ENCODE results near the gene CDK9. TPM values are rescaled to one million over a fixed set of nuclear protein-coding genes. Genes with fewer than 3 reads are reported as not detected.
A peak's percentile ranks its signal among the peaks of the same experiment; 100 is the strongest.

CDK9 gene
- total RNA-seq, 6 experiments from 2014 or later, result 49.4 to 107 (median 54.5) TPM

DNA sequence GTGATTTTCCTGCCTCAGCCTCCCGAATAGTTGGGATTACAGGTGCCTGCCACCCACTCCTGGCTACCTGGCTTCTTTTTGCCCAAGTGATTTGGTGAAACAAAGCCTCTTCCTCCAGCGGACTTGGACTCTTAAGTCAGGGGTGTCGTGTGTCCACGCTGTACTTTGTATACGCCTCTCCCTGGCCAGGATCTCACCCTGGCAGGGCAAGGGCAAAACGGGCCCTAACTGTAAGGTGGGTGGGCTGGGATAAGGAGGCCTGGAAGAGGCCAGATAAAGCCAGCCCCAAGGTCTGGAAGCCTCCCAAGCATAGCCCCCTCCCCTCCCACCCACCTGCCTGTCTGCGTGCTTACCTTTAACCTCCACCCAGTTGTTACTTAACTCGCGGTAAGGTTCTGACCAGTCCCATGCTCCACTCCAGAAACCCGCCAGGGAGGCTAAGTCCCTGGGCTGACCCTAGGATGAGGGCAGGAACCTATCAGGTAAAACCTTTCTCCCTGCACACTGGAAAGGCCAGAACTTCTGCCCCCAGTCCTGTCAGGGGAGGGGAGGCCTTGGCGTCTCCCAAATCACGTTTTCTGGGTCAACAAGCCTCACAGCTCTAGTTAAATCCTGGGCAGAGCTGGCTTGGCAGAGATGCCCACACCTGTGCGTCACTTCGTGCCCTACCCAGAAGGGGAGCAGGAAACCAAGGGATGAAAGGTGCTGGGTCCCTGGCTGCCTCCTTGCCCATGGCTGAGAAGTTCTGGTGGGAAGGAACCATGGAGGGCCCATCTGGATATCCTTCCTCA is 8.4 kb downstream of the CDK9 start:
- ATAC-seq (peak; percentile 42 to 67 (median 52)), DNase-seq (peak; percentile 73 to 94 (median 93))
- WGBS (ENCODE audit: insufficient coverage, low coverage, low lambda C conversion rate, missing lambda C conversion rate), result 31% methylated on average over 9 of the region's 14 CpGs
- Histone ChIP-seq H3K27ac (peak overlapping the region; percentile 70 to 98 (median 83)), H3K4me3 (peak overlapping the region in 1 of 3 donors; percentile 31), H3K4me1 (peaks cover 0 to 93% (median 48%) of the 10 kb centered on the region in 4 donors), H3K9me3 (no peaks in the 10 kb centered on the region), H3K36me3 (peaks cover 2 to 22% (median 12%) of the 10 kb centered on the region in 4 donors), H3K27me3 (no peaks in the 10 kb centered on the region)
- intact Hi-C loops (cut with DNase I), result no loop called here
- TF ChIP-seq POLR2A (IDR thresholded peaks at IDR 0.05), result peak; percentile 24
- TF ChIP-seq, protein P1, sequence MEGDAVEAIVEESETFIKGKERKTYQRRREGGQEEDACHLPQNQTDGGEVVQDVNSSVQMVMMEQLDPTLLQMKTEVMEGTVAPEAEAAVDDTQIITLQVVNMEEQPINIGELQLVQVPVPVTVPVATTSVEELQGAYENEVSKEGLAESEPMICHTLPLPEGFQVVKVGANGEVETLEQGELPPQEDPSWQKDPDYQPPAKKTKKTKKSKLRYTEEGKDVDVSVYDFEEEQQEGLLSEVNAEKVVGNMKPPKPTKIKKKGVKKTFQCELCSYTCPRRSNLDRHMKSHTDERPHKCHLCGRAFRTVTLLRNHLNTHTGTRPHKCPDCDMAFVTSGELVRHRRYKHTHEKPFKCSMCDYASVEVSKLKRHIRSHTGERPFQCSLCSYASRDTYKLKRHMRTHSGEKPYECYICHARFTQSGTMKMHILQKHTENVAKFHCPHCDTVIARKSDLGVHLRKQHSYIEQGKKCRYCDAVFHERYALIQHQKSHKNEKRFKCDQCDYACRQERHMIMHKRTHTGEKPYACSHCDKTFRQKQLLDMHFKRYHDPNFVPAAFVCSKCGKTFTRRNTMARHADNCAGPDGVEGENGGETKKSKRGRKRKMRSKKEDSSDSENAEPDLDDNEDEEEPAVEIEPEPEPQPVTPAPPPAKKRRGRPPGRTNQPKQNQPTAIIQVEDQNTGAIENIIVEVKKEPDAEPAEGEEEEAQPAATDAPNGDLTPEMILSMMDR (IDR thresholded peaks at IDR 0.05), result no peak

- ATAC-seq, result peak; percentile 52 to 77 (median 68)
- Histone ChIP-seq H3K27me3 (no peaks in the 10 kb centered on the region), H3K36me3 (peaks cover 0 to 3% (median 0%) of the 10 kb centered on the region in 4 donors), H3K4me1 (peaks cover 0 to 87% (median 40%) of the 10 kb centered on the region in 4 donors), H3K4me3 (no peak overlapping the region), H3K27ac (peak overlapping the region; percentile 82 to 98 (median 82)), H3K9me3 (no peaks in the 10 kb centered on the region)
- 13% methylated on average over 8 of the region's 8 CpGs for WGBS (ENCODE audit: insufficient coverage, low coverage, low lambda C conversion rate, missing lambda C conversion rate)
- TF ChIP-seq, protein P1 (IDR thresholded peaks at IDR 0.05), result no peak
- no peak for TF ChIP-seq POLR2A (IDR thresholded peaks at IDR 0.05)
- peak; percentile 83 to 94 (median 92) for DNase-seq
- intact Hi-C loops (cut with DNase I), result no loop called here
Measured at GRCh38 chr9:127796225-127796813, 10.5 kb downstream of the CDK9 start.

GRCh38 chr9:127796852-127797370 is 11.1 kb downstream of the CDK9 start:
- intact Hi-C loops (cut with DNase I), result no loop called here
- Histone ChIP-seq H3K27me3 (no peaks in the 10 kb centered on the region), H3K9me3 (no peaks in the 10 kb centered on the region), H3K4me3 (no peak overlapping the region), H3K4me1 (peaks cover 3 to 87% (median 41%) of the 10 kb centered on the region in 4 donors), H3K36me3 (no peaks in the 10 kb centered on the region), H3K27ac (peak overlapping the region; percentile 82 to 98 (median 82))
- DNase-seq (no peak), ATAC-seq (no peak)
- TF ChIP-seq, protein P1 (IDR thresholded peaks at IDR 0.05), result no peak
- TF ChIP-seq POLR2A (IDR thresholded peaks at IDR 0.05), result no peak
- WGBS (ENCODE audit: insufficient coverage, low coverage, low lambda C conversion rate, missing lambda C conversion rate), result 21% methylated on average over 11 of the region's 11 CpGs

GRCh38 chr9:127801955-127802575 is 16.2 kb downstream of the CDK9 start:
- intact Hi-C loops (cut with DNase I), result no loop called here

More at GRCh38 chr9:127801955-127802575, 16.2 kb downstream of the CDK9 start:
- ATAC-seq, result peak in 1 of 4 donors; percentile 7
- Histone ChIP-seq H3K27ac (peak overlapping the region; percentile 86 to 98 (median 89)), H3K27me3 (no peaks in the 10 kb centered on the region), H3K36me3 (peaks cover 0 to 25% (median 3%) of the 10 kb centered on the region in 4 donors), H3K9me3 (no peaks in the 10 kb centered on the region), H3K4me3 (peak overlapping the region; percentile 9 to 87 (median 70)), H3K4me1 (peaks cover 0 to 63% (median 26%) of the 10 kb centered on the region in 4 donors)
- TF ChIP-seq POLR2A (IDR thresholded peaks at IDR 0.05), result no peak
- TF ChIP-seq, protein P1 (IDR thresholded peaks at IDR 0.05), result peak in 2 of 4 donors; percentile 15 to 30
- 18% methylated on average over 10 of the region's 10 CpGs for WGBS (ENCODE audit: insufficient coverage, low coverage, low lambda C conversion rate, missing lambda C conversion rate)
- DNase-seq, result no peak

Data from right lobe of liver (tissue), 6 donors.